GM23338 (cell line): Measurements from ENCODE around the gene TBC1D5.

ENCODE experiments used
- CTCF ChIP-seq, 2 experiments: fragments of 200-600 bp in 1 of 2; sonication (generic) in 1 of 2; conservative IDR thresholded peaks; 2 replicates each; pipeline versions ENCODE4 v1.5.1 to v1.6.1; 2016 to 2017; ENCODE audit warnings: antibody characterized with exemption in 2 of 2, low read depth in 2 of 2, mild to moderate bottlenecking in 2 of 2, moderate library complexity in 1 of 2
- EZH2 ChIP-seq: fragments of 200-600 bp; sonication (generic); IDR thresholded peaks from one replicate; pipeline ENCODE4 v1.8.0; 2017; ENCODE audit warnings: antibody characterized with exemption, mild to moderate bottlenecking, low read depth; ENCODE audit not compliant: unreplicated experiment
- EZH2phosphoT487 ChIP-seq: fragments of 200-600 bp; sonication (generic); IDR thresholded peaks from one replicate; pipeline ENCODE4 v1.8.1; 2018; ENCODE audit warnings: antibody characterized with exemption; ENCODE audit not compliant: unreplicated experiment
- POLR2AphosphoS5 ChIP-seq: IDR thresholded peaks from 2 replicates; pipeline ENCODE4 v1.6.1; 2016; ENCODE audit warnings: antibody characterized with exemption, low read depth
- REST ChIP-seq: IDR thresholded peaks from one replicate; pipeline ENCODE4 v1.6.1; 2018; ENCODE audit warnings: antibody characterized with exemption; ENCODE audit not compliant: unreplicated experiment
- ZNF114 ChIP-seq: fragments of 250-450 bp; sonication (Bioruptor Pico); IDR thresholded peaks from 2 replicates; pipeline ENCODE4 v1.5.0; 2020; ENCODE audit warnings: mild to moderate bottlenecking, moderate library complexity
- ZNF331 ChIP-seq: fragments of 250-450 bp; sonication (Bioruptor Pico); IDR thresholded peaks from 2 replicates; pipeline ENCODE4 v1.5.0; 2020; ENCODE audit warnings: low read depth, mild to moderate bottlenecking, moderate library complexity

- TF ChIP-seq CTCF (conservative IDR thresholded peaks at IDR 0.05; ENCODE audit: low read depth in 2 of 2): no peak
- TF ChIP-seq ZNF331 (CRISPR knock-in tag): no peak
- TF ChIP-seq POLR2AphosphoS5: no peak
- no peak for TF ChIP-seq EZH2phosphoT487
- TF ChIP-seq ZNF114 (CRISPR knock-in tag): no peak
- no peak for TF ChIP-seq EZH2
- no peak for TF ChIP-seq REST
Measured at GRCh38 chr3:17584066-17584465, 158.4 kb downstream of the TBC1D5 start.
